Bone marrow (tissue), 2 donors: ENCODE measurements around the gene PHOSPHO2.

Source experiments
- DNase-seq, 2 donors: peaks; one replicate each; lab custom pipeline; 2025; lab: John Stamatoyannopoulos, UW

Gene PHOSPHO2, protein sequence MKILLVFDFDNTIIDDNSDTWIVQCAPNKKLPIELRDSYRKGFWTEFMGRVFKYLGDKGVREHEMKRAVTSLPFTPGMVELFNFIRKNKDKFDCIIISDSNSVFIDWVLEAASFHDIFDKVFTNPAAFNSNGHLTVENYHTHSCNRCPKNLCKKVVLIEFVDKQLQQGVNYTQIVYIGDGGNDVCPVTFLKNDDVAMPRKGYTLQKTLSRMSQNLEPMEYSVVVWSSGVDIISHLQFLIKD

DNA sequence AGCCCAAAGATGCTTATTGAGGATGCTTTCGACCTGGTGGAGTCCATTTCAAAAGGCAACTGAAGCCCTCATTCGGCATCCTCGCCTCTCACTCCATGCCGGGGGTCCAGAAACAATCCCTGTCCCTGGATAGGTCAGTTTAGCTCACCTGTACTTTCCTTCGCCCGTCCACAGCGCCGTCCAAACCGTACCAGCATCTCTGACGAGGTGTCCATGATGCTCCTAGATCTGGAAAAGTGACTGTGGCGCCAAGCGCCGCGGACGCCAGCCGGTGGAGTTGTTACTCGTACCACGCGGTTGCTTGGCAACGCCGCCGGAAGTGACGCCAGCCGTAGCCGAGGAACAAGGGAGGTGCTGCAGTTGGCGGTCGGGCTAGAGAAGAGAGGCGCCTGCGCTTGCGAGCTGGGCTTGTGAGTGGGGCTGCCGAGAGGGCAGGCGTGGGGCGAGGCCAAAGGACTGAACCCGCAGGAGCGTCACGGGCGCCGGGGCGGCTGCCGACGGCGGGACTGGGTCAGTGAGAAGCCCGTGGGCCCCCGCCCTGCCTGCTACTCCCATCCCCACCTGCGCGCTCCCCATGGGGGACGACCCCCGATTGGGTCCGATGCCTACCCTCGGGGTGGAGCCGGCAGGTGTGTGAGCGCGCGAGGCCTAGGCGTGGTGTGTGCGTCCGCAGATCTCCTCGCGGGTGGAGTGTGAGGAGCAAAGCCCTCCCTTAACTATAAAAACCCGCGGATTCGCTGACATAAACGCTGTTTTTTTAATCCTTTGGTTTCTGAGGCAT is at the start of gene PHOSPHO2, which contains the start of gene CFAP210:
TSS of gene PHOSPHO2 (plus strand) at position 357 of the 781 bp plus-strand sequence. CDS start 6,503 bp downstream, outside the sequence.
TSS of gene CFAP210 (minus strand) at position 293 of the 781 bp plus-strand sequence. CDS start at position 215, 78 bp downstream.
- DNase-seq = peak; percentile 92 to 93

DNA sequence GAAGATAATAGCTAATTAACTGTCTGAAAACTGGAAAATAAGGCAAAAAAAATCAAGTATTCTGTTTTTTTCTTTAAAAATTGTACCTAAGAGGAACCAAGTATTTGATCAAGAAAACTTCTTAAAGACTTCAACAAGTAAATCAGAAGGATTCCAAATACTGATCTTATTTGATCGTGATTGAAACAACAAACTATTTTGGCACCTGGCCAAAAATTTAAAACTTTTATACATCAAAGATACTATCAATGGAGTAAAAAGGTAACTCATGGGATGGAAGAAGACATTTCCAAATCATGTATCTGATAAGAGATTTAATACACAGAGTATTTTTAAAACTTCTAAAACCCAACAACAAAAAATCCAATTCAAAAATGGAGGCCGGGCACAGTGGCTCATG is 46.8 kb upstream of the PHOSPHO2 start:
- DNase-seq = no peak

GRCh38 chr2:169649278-169649677 is 45.0 kb upstream of the PHOSPHO2 start:
- no peak for DNase-seq

DNA sequence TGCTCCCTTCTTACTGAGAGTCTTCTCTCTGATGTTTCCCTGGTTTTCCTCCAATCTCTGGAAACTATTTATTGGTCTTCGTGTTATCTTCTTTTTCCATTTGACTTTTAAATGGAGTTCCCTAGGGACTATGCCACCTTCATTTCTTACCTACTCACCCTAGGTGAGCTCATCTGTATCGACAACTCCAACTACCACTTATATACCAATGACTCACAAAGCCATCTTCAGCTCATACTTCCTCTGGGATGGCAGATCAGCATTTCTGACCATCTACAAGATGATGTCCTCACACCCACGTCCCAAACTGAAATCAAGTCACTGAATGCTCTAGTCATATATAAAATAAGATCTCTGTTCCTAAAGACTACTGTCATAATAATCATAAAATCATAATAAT is 40.6 kb upstream of the PHOSPHO2 start:
- no peak for DNase-seq

- no peak for DNase-seq
Observed at GRCh38 chr2:169656164-169656563, 38.1 kb upstream of the PHOSPHO2 start.

DNA sequence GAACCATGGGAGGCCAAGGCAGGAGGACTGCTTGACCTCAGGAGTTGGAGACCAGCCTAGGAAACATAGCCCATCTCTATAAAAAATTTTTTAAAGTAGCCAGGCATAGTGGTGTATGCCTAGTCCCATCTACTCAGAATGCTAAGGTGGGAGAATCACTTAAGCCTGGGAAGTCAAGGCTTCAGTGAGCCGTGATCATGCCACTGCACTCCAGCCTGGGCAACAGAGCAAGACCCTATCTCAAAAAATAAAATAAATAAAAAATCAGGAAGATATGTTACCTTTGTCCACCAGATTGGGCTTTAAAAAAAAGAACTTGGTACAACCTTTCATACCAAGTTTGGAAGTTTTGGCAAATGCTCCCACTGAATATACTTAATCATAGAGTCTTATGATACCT is 35.4 kb upstream of the PHOSPHO2 start:
- DNase-seq = no peak

- peak in 1 of 2 donors; percentile 60 for DNase-seq
Observed at GRCh38 chr2:169659320-169659719, 34.9 kb upstream of the PHOSPHO2 start.

DNA sequence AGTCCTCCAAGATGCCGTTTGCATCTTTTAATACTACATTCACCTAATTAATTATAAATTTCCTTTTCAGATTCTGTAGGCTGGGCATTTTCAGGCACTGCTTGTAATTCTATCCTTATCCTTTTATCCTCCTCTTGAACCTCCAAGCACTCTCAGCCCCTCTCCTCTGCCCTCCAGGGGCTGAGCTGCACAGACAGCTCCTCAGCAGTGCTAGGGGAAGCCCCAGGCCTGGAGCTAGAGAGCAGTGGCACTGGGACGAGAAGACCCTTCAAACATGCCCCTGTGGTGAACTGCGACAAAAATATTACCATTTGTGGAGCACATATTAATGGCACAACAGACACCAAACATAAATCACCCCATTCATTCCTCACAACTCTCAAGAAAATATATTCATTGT is 33.0 kb upstream of the PHOSPHO2 start:
- no peak for DNase-seq

DNA sequence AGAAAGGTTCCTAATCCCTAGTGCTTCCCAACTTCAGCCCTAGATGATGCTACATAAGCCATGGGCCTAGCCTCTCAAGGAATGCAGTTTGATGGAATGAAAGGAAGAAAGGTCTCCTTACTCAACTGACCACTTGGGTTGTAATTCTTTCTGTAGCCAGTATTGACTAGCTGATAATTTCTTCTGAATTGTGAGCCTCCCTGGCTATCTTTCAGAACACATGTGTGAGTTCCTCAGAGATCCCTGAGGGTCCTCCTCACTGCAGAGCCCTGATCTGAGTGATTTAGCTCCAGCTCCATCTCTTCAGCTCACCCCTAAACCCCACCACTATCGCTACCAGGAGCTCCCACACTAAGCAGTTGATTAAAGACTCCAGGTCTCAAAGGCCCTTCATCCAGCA is 31.5 kb upstream of the PHOSPHO2 start:
- DNase-seq = no peak

DNA sequence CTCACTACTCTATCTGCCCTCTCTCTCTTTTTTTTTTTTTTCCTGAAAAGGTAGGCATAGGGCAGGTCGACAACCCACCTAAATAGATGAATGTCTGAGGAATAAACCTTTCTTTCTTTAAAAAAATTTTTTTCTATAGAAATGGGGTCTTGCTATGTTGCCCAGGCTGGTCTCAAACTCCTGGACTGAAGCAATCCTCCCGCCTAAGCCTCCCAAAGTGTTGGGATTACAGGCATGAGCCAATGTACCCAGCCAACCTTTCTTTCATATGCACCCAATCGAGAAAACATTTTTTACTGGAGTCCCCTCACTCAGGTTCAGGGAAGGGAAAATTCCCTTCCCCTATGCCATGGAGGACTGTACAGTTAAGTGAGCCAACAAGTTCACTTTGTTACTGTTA is 31.0 kb upstream of the PHOSPHO2 start:
- no peak for DNase-seq

DNA sequence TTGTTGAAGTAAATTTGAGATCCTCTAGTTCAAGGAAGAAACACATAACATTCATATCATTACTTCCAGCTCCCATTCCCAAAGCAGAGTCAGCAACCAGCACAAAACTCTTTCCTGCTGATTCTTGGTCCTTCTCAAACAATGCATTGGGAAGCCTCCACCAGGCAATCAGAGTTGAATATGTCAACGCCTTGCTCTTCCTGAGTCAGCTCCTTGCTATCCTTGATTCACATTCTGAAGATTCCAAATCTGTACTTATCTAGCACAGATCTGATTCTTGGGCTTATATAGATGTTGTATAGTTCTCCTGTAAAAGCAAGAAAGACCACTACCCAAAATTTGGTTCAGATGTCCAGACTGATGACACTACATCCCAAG is 29.7 kb upstream of the PHOSPHO2 start:
- DNase-seq = no peak

DNA sequence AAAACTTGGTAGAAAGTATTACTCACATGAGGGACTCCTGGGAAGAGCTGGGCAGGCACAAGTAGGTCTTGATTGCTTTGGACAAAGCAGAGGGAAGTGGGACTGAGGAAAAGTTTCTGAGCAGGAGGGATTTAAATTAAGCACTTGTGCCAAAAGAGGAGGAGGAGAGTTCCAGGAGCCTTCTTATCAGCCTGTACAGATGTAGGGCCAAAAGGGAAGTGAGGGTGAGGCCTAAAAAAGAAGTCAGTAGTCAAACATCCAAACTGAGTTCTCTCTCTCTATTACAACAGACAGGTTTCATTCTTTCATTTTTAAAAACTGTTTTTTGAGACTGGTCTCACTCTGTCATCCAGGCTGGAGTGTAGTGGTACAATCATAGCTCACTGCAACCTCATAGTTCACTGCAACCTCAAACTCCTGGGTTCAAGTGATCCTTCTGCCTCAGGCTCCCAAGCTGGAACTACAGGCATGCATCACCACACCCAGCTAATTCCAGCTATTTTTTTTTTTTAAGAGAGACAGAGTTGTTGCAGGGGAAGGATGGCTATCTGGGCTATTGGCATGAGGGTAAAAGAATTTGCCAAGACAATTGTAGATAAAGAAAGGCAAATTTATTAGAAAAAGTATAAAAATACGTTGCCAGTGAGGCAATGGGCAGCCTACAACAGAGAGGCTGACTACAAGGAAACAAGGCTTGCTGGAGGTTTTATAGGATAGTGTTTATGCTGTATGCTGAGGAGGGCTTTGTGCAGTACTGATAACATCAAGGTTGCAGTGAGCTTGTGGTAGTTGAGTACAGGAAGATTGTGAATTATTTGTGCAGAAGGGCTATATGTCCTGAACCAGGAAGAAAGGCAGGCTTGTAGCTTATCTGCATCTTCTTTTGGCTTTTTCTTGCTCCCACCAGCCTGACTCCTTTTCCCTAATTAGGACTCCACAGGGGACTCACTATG is 29.0 kb upstream of the PHOSPHO2 start:
- peak in 1 of 2 donors; percentile 74 for DNase-seq

DNA sequence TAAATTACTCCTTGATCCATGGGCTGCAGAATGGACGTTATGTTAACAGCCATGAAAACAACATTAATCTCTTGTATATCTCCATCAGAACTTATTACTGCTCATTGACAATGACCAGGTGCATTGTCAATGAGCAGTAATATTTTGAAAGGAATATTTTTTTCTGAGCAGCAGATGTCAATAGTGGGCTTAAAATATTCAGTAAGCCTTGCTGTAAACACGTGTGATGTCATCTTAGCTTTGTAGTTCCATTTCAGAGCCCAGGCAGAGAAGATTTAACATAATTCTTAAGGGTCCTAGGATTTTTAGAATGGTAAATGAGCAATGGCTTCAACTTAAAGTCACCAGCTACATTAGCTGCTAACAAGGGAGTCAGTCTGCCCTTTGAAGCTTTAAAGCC is 26.7 kb upstream of the PHOSPHO2 start:
- DNase-seq = no peak

- no peak for DNase-seq
Observed at GRCh38 chr2:169670215-169670651, 24.0 kb upstream of the PHOSPHO2 start.

GRCh38 chr2:169670937-169671336 is 23.3 kb upstream of the PHOSPHO2 start:
- DNase-seq = no peak

GRCh38 chr2:169672406-169672805 is 21.9 kb upstream of the PHOSPHO2 start:
- no peak for DNase-seq

GRCh38 chr2:169673106-169673505 is 21.2 kb upstream of the PHOSPHO2 start:
- no peak for DNase-seq

DNA sequence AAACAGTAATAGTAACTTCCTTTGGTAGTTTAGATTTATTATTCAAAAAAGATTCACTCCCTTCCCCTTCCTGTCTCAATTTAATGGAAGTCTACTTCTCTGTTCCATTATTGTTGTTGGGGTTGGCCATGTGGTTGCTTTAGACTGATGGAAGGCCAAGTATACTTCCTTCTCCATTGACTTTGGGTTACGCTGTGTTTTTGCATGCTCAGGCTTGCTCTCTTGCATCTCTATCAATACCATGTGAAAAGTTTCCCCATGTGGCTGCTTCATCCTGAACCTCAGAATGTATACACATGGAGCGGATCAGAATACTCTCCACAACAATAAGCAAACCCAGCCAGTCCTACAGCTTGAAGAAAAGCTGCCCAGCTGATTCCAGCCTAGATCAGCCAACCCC is 20.3 kb upstream of the PHOSPHO2 start:
- no peak for DNase-seq

GRCh38 chr2:169676357-169676756 is 17.9 kb upstream of the PHOSPHO2 start:
- no peak for DNase-seq

DNA sequence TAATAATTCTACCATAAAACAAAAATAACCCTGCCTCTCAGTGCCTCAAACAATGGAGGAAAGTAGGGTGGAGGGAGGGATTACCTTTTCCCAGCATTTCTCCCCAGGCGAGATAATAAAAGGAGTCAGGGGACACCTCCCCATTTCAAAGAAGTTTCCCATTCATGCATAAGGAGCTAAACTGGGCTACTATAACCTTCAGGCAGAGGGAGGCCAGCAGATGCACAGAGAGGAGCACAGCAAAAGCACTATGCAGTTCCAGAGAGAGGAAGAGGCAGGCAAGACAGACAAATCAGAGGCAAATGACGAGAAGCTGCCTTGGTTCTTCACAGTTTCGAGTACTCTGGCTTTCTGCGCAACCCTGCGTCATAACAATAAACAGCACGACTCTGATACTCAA is 17.4 kb upstream of the PHOSPHO2 start:
- no peak for DNase-seq

- no peak for DNase-seq
Observed at GRCh38 chr2:169683054-169683424, 11.2 kb upstream of the PHOSPHO2 start.

DNA sequence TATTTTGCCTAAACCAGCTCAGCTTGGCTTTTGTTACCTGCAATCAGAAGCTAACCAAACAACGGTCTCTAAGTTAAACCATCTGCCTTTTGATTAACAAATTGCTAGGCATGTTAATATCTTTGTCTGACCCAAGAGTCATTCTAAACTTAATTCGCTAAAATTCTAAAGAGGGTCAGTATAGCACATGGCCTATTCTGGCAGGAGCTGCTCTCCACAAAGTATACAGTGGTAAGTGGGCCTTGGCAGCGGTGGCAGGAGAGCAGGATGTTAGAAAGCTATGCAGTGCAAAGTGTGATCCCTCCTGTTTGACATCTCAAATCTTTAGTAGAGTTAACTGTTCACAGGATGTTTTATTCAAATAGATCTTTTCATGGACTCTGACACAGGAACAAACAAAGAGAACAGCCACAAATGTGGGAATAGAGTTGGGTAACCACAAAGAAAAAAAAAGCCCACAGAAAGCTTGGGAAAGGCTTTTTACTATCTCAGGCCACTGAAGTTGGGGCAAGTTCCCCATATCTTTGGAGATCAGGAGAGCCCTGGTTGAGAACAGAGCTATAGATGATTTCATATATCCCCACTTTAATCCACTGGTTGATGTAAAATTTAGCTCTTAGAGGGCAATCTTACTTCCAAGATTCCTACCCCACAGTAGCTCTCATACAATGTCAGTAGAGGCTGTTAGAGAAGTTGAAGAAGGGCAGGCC is 10.7 kb upstream of the PHOSPHO2 start:
- no peak for DNase-seq
